OCI-LY3 (cell line): ENCODE measurements around the gene CCDC137.

ENCODE experiments used
- EZH2phosphoT487 ChIP-seq: fragments of 200-600 bp; shearing (Covaris generic); IDR thresholded peaks from 2 replicates; pipeline ENCODE4 v1.6.1; 2018; ENCODE audit warnings: antibody characterized with exemption, mixed run types, low read depth
- TF ChIP-seq, protein P1 (sequence below): fragments of 200-600, 300-600 bp; sonication (generic); IDR thresholded peaks from 2 replicates; pipeline ENCODE4 v1.5.1; 2014; ENCODE audit warnings: antibody characterized with exemption, low read length, low read depth

DNA sequence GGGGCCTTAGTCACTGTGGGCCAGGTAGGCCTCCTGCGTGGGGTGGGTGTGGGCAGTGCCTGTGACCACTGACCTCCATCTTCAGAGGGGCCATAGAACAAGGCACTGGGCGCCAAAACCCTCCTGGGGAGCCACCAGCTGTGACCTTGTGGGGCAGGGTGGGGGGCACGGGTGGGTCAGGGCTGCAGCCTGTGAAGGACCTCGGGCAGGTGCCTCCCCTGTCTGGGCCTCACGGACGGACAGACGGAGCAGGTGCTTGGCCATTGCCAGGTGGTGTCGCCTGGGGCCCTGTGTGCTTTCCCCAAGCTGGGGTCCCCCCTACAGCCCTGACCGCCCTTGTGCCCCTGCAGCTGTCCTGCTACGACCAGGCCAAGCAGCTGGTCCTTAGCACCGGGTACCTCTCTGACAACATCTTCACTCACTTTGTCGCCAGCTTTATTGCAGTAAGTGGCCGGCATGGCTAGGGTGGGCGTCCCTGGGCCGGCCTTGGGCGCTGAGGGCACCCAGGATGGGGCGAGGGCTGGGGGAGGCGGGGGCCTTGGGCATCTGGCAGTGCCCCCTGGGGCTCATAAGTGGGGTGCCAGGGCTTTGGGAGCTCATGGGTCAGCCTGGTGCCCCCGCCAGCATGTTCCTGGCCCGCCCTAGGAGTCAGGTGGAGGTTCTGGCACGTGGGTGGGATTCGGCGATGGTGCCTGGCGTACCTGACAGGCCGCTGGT is 50.7 kb downstream of the CCDC137 start:
- TF ChIP-seq, protein P1, sequence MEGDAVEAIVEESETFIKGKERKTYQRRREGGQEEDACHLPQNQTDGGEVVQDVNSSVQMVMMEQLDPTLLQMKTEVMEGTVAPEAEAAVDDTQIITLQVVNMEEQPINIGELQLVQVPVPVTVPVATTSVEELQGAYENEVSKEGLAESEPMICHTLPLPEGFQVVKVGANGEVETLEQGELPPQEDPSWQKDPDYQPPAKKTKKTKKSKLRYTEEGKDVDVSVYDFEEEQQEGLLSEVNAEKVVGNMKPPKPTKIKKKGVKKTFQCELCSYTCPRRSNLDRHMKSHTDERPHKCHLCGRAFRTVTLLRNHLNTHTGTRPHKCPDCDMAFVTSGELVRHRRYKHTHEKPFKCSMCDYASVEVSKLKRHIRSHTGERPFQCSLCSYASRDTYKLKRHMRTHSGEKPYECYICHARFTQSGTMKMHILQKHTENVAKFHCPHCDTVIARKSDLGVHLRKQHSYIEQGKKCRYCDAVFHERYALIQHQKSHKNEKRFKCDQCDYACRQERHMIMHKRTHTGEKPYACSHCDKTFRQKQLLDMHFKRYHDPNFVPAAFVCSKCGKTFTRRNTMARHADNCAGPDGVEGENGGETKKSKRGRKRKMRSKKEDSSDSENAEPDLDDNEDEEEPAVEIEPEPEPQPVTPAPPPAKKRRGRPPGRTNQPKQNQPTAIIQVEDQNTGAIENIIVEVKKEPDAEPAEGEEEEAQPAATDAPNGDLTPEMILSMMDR = no peak
- no peak for TF ChIP-seq EZH2phosphoT487
